Panc1 (cell line): ENCODE measurements around the gene TRIM27. TPM values are rescaled to one million over a fixed set of nuclear protein-coding genes. Genes with fewer than 3 reads are reported as not detected.

Source experiments
- ATAC-seq: fragments of 200-7000 bp; cut with Tn5 transposase; 2 replicates; pipeline ENCODE4 v1.9.1; 2020; ENCODE audit warnings: mild to moderate bottlenecking, moderate library complexity
- BruUV-seq: library from RNA; stranded (reverse); fragments of 400-500 nt; replicated peaks from 2 replicates; lab custom pipeline; 2021; lab: Mats Ljungman, UMichigan
- CTCF ChIA-PET: fragments of 300-600 bp; sonication (Branson Sonifier 250); formaldehyde crosslinking; loops from one replicate; lab custom pipeline; 2022; ENCODE audit warnings: antibody characterized with exemption; lab: Charles Lee
- POLR2A ChIA-PET: fragments of 300-600 bp; sonication (Branson Sonifier 250); formaldehyde crosslinking; loops from one replicate; lab custom pipeline; 2022; ENCODE audit warnings: antibody characterized with exemption; lab: Charles Lee
- DNase-seq: peaks from one replicate; pipeline ENCODE4 v3.0.0-alpha.2; 2010; ENCODE audit warnings: low read depth, low spot score
- H3K27ac ChIP-seq: 2 replicates; pipeline ENCODE4 v1.5.1; 2011; ENCODE audit warnings: mild to moderate bottlenecking, low read length, inconsistent platforms
- H3K27me3 ChIP-seq: fragments of 200-500 bp; sonication (Bioruptor generic); 2 replicates; pipeline ENCODE4 v1.6.0; 2014; ENCODE audit warnings: low read length, inconsistent platforms; ENCODE audit not compliant: control insufficient read depth, insufficient read depth
- H3K36me3 ChIP-seq: fragments of 200-500 bp; sonication (Bioruptor generic); 2 replicates; pipeline ENCODE4 v1.5.1; 2014; ENCODE audit warnings: inconsistent platforms, mild to moderate bottlenecking, low read length, moderate library complexity; ENCODE audit not compliant: control insufficient read depth, insufficient read depth
- H3K4me1 ChIP-seq: 2 replicates; pipeline ENCODE4 v1.5.1; 2011; ENCODE audit warnings: inconsistent platforms, mild to moderate bottlenecking, low read length, moderate library complexity; ENCODE audit not compliant: control insufficient read depth, insufficient read depth
- H3K4me3 ChIP-seq, 2 experiments: 2 replicates each; pipeline ENCODE4 v1.5.1; 2011 to 2012; ENCODE audit warnings: low read depth in 2 of 2, low read length in 2 of 2, mild to moderate bottlenecking in 2 of 2, inconsistent platforms in 1 of 2, moderate library complexity in 1 of 2
- H3K9me3 ChIP-seq: fragments of 200-500 bp; sonication (Bioruptor generic); 2 replicates; pipeline ENCODE4 v1.5.1; 2014; ENCODE audit warnings: low read depth, mild to moderate bottlenecking, inconsistent platforms, low read length, moderate library complexity; ENCODE audit not compliant: control insufficient read depth, insufficient read depth
- POLR2AphosphoS5 ChIP-seq: IDR thresholded peaks from 2 replicates; pipeline ENCODE4 v1.6.1; 2012; ENCODE audit warnings: mild to moderate bottlenecking, low read depth, low read length, moderate library complexity
- SIN3A ChIP-seq: IDR thresholded peaks from 2 replicates; pipeline ENCODE4 v1.6.1; 2012; ENCODE audit warnings: low read depth, mild to moderate bottlenecking, low read length, moderate library complexity, borderline replicate concordance; ENCODE audit not compliant: insufficient read depth
- TCF7L2 ChIP-seq: IDR thresholded peaks from 2 replicates; pipeline ENCODE4 v1.6.1; 2011; ENCODE audit warnings: mild to moderate bottlenecking, low read depth, low read length, inconsistent platforms
- in situ Hi-C: cut with HindIII; loops from 2 replicates; pipeline ENCODE4 v1.10.0; 2016; ENCODE audit warnings: low sequenced_read_pairs, low pct_unique_long_range_greater_than_20kb
- intact Hi-C: fragments of 100-400 bp; cut with micrococcal nuclease; formaldehyde crosslinking; loops from one replicate; pipeline ENCODE4 v1.10.0; 2022; ENCODE audit not compliant: unreplicated experiment
- total RNA-seq: library from RNA; stranded (reverse); gene quantifications from one replicate; pipeline ENCODE4 v1.2.1, GENCODE V29; 2021; ENCODE audit not compliant: unreplicated experiment
- TF ChIP-seq, protein P1 (sequence below), 2 experiments: IDR thresholded peaks; 2 replicates each; pipeline ENCODE4 v1.6.1; 2011 to 2012; ENCODE audit warnings: low read depth in 2 of 2, control low read depth in 1 of 2, low read length in 1 of 2, mild to moderate bottlenecking in 1 of 2, moderate library complexity in 1 of 2; ENCODE audit not compliant: insufficient read depth in 1 of 2
- TF ChIP-seq, protein P2 (sequence below): fragments of 450-650 bp; IDR thresholded peaks from 2 replicates; pipeline ENCODE4 v1.5.1; 2017; ENCODE audit warnings: mild to moderate bottlenecking

Gene TRIM27
- total RNA-seq, 1 experiment from 2014 or later, result 53.0 TPM

DNA sequence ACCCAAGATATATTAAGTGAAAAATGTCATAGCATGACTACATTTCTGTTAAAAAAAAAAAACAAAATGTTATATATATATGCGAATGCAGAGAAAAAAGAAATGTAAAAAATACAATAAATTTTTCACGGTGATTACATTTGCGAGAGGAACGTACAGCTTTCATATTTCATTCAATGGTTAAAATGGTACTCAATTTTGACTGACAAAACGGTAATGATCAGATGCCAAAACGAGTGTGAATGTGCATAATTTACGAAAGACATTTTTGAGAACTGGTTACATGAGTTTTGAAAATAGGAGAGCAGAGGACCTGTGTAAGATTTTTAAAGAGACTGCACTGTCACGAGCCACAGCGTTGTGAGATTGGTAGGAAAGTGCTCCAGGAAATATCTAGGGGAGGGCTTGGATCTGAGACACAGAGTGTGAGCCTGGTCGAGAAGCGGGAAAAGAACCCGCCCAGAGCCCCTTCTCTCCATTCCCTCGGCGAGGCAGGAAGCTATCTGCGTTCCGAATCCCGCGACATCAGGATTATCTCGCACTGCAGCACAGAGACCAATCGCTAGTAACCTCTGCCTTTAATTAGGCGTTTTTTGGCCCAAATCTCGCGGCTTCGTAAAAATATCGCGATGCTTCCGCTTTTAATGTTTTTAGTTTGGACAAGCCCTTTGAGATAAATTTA is 28.5 kb downstream of the TRIM27 start:
- BruUV-seq, result TSS peak; percentile 81
- H3K36me3 ChIP-seq, result no peaks in the 10 kb centered on the region
- peak overlapping the region; percentile 95 for H3K27ac ChIP-seq
- ATAC-seq (peak; percentile 85), DNase-seq (peak; percentile 95)
- H3K27me3 ChIP-seq, result no peaks in the 10 kb centered on the region
- H3K4me1 ChIP-seq, result peaks cover 5% of the 10 kb centered on the region
- peak overlapping the region; percentile 89 to 92 for H3K4me3 ChIP-seq
- H3K9me3 ChIP-seq, result no peaks in the 10 kb centered on the region
- CTCF ChIA-PET, result interaction anchor here (0.7 to 1.0 kb wide), 3 partner anchors 16 to 58 kb away, joined by 5 to 7 read pairs (median 5); no protein-coding TSS in a partner anchor
- in situ Hi-C loops (no loop called here), intact Hi-C loops (loop anchor here (5.0 kb wide), 1 partner anchor 47 kb away; no protein-coding TSS in a partner anchor)
- TF ChIP-seq, protein P1, sequence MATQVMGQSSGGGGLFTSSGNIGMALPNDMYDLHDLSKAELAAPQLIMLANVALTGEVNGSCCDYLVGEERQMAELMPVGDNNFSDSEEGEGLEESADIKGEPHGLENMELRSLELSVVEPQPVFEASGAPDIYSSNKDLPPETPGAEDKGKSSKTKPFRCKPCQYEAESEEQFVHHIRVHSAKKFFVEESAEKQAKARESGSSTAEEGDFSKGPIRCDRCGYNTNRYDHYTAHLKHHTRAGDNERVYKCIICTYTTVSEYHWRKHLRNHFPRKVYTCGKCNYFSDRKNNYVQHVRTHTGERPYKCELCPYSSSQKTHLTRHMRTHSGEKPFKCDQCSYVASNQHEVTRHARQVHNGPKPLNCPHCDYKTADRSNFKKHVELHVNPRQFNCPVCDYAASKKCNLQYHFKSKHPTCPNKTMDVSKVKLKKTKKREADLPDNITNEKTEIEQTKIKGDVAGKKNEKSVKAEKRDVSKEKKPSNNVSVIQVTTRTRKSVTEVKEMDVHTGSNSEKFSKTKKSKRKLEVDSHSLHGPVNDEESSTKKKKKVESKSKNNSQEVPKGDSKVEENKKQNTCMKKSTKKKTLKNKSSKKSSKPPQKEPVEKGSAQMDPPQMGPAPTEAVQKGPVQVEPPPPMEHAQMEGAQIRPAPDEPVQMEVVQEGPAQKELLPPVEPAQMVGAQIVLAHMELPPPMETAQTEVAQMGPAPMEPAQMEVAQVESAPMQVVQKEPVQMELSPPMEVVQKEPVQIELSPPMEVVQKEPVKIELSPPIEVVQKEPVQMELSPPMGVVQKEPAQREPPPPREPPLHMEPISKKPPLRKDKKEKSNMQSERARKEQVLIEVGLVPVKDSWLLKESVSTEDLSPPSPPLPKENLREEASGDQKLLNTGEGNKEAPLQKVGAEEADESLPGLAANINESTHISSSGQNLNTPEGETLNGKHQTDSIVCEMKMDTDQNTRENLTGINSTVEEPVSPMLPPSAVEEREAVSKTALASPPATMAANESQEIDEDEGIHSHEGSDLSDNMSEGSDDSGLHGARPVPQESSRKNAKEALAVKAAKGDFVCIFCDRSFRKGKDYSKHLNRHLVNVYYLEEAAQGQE (IDR thresholded peaks at IDR 0.05; ENCODE audit: insufficient read depth in 1 of 2, low read depth in 2 of 2, low read length in 1 of 2), result no peak
- TF ChIP-seq, protein P2, sequence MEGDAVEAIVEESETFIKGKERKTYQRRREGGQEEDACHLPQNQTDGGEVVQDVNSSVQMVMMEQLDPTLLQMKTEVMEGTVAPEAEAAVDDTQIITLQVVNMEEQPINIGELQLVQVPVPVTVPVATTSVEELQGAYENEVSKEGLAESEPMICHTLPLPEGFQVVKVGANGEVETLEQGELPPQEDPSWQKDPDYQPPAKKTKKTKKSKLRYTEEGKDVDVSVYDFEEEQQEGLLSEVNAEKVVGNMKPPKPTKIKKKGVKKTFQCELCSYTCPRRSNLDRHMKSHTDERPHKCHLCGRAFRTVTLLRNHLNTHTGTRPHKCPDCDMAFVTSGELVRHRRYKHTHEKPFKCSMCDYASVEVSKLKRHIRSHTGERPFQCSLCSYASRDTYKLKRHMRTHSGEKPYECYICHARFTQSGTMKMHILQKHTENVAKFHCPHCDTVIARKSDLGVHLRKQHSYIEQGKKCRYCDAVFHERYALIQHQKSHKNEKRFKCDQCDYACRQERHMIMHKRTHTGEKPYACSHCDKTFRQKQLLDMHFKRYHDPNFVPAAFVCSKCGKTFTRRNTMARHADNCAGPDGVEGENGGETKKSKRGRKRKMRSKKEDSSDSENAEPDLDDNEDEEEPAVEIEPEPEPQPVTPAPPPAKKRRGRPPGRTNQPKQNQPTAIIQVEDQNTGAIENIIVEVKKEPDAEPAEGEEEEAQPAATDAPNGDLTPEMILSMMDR, result no peak
- TF ChIP-seq SIN3A, result 0 out of 2 replicates have a peak, but pooled peaks have one; percentile 52
- TF ChIP-seq POLR2AphosphoS5, result peak; percentile 97
- POLR2A ChIA-PET, result interaction anchor here (0.7 to 1.6 kb wide), 4 partner anchors 27 to 222 kb away, joined by 6 to 9 read pairs (median 6); no protein-coding TSS in a partner anchor

DNA sequence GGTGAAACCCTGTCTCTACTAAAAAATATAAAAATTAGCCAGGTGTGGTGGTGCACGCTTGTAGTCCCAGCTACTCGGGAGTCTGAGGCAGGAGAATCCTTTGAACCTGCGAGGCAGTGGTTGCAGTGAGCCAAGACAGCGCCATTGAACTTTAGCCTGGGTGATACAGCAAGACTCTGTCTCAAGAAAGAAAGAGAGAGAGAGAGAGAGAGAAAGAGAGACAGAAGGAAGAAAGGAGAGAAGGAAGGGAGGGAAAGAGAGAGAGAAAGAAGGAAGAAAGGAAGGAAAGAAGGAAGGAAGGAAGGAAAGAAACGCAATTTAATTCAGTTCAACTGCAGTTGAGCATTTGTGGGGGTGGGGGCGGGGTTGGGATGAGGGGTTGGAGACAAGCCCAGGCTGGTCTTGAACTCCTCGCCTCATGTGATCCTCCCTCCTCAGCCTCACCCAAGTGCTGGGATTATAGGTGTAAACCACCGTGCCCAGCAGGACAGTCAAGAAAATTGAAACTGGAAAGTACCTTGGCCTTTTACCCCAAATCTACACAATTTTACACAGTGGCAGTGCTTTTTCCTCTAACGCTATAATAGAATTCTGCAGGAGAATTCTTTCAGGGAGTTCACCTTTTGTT is 30.5 kb downstream of the TRIM27 start:
- H3K4me1 ChIP-seq, result peaks cover 5% of the 10 kb centered on the region
- H3K36me3 ChIP-seq, result no peaks in the 10 kb centered on the region
- POLR2A ChIA-PET, result no interaction called here
- intact Hi-C loops (no loop called here), in situ Hi-C loops (no loop called here)
- no peaks in the 10 kb centered on the region for H3K27me3 ChIP-seq
- no peak for DNase-seq
- H3K9me3 ChIP-seq, result no peaks in the 10 kb centered on the region
- CTCF ChIA-PET, result no interaction called here
- TF ChIP-seq SIN3A, result no peak
- no peak for TF ChIP-seq POLR2AphosphoS5
- TF ChIP-seq, protein P1 (IDR thresholded peaks at IDR 0.05; ENCODE audit: insufficient read depth in 1 of 2, low read depth in 2 of 2, low read length in 1 of 2), result no peak
- no peak for TF ChIP-seq TCF7L2
- TF ChIP-seq, protein P2, result no peak
- ATAC-seq, result no peak
- no peak overlapping the region for H3K4me3 ChIP-seq
- BruUV-seq, result no TSS peak
- H3K27ac ChIP-seq, result no peak overlapping the region
